Upper lobe of left lung (tissue), 6 donors: ENCODE data around the gene CRKL. TPM values are rescaled to one million over a fixed set of nuclear protein-coding genes. Genes with fewer than 3 reads are reported as not detected.

ENCODE experiments used
- ATAC-seq, 2 donors: fragments of 200-7000 bp; cut with Tn5 transposase; one replicate each; pipeline ENCODE4 v1.9.1; 2022; ENCODE audit warnings: mild to moderate bottlenecking in 2 of 2, moderate library complexity in 2 of 2; ENCODE audit not compliant: low FRiP score in 2 of 2
- DNase-seq, 2 donors: peaks; one replicate each; pipeline ENCODE4 v3.0.0-alpha.2; 2019 to 2020
- H3K27ac ChIP-seq, 4 donors: fragments of 200-600 bp; sonication (generic); one replicate each; pipeline ENCODE4 v1.5.1; 2016 to 2019
- H3K27me3 ChIP-seq, 4 donors: fragments of 200-600 bp; sonication (generic); one replicate each; pipeline ENCODE4 v1.5.1; 2017 to 2019
- H3K36me3 ChIP-seq, 4 donors: fragments of 200-600 bp; sonication (generic); one replicate each; pipeline ENCODE4 v1.5.1; 2016 to 2019
- H3K4me1 ChIP-seq, 4 donors: fragments of 200-600 bp; sonication (generic); one replicate each; pipeline ENCODE4 v1.5.1; 2018 to 2019
- H3K4me3 ChIP-seq, 4 donors: fragments of 200-600 bp; sonication (generic); one replicate each; pipeline ENCODE4 v1.5.1; 2017 to 2019; ENCODE audit warnings: mild to moderate bottlenecking in 2 of 4, moderate library complexity in 1 of 4
- H3K9me3 ChIP-seq, 4 donors: fragments of 200-600 bp; sonication (generic); one replicate each; pipeline ENCODE4 v1.5.1; 2018 to 2019
- EP300 ChIP-seq, 4 donors: sonication (generic); formaldehyde crosslinking; IDR thresholded peaks; one replicate each; pipeline ENCODE4 v1.5.1; 2017; ENCODE audit warnings: antibody characterized with exemption in 4 of 4, control low read depth in 2 of 4
- POLR2A ChIP-seq, 4 donors: fragments of 450-650 bp; IDR thresholded peaks; one replicate each; pipeline ENCODE4 v1.5.1; 2016 to 2017; ENCODE audit warnings: antibody characterized with exemption in 4 of 4, mild to moderate bottlenecking in 2 of 4
- POLR2AphosphoS5 ChIP-seq, 2 donors: sonication (generic); formaldehyde crosslinking; IDR thresholded peaks; one replicate each; pipeline ENCODE4 v1.5.1; 2017; ENCODE audit warnings: antibody characterized with exemption in 2 of 2
- WGBS, 2 donors: methylation state at CpG; one replicate each; pipeline ENCODE4 v1.1.5; 2017 to 2018; 5-methylcytosine and 5-hydroxymethylcytosine counted together
- total RNA-seq, 6 donors: library from RNA; depleted of rRNA in 4 of 6; stranded (reverse); fragments of >200 nt in 4 of 6; gene quantifications; one replicate each; pipeline versions ENCODE4 v1.1.0 to v1.2.1, GENCODE V29; 2016 to 2021
- TF ChIP-seq, protein P1 (sequence below), 6 experiments: fragments of 450-650 bp in 4 of 6; fragments of 200-600 bp in 2 of 6; sonication (generic) in 2 of 6; IDR thresholded peaks; one replicate each; pipeline ENCODE4 v1.5.1; 2016 to 2019; ENCODE audit warnings: antibody characterized with exemption in 6 of 6
- donor health status: DM: no; HTN: no; CAD: no; lungs with moderate emphysema.
- donor health status: DM: no; HTN: yes; CAD: no; lungs with severe emphysema.

CRKL gene
- total RNA-seq, 6 donors from 2014 or later, result 35.6 to 65.4 (median 53.4) TPM

DNA sequence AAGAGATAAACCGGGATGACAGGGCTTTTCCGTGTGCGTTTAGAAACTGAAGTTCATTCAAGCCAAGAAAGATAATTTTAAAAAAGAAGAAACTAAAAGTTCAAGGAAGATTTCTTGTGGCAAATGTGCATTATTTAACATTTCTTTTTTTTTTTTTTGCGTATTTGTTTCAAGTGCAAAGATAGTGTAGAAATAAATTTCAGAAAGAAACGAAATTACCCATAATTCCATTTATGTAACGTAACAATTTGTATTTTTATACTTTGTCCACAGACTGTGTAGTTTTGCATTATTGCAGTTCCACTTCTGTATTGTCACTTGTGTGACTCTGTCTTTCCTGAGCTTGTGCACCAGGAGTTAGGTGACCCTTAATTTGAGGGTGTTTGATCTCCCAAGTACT, 34.4 kb upstream of the CRKL start:
- DNase-seq (no peak), ATAC-seq (no peak)
- peaks cover 11 to 66% (median 44%) of the 10 kb centered on the region in 4 donors for H3K36me3 ChIP-seq
- H3K27ac ChIP-seq, result no peak overlapping the region
- 85 to 94% methylated on average over 6 of the region's 6 CpGs for WGBS, 2 donors
- no peak overlapping the region for H3K4me3 ChIP-seq
- peaks cover 0 to 8% (median 6%) of the 10 kb centered on the region in 4 donors for H3K4me1 ChIP-seq
- H3K27me3 ChIP-seq, result no peaks in the 10 kb centered on the region
- no peaks in the 10 kb centered on the region for H3K9me3 ChIP-seq
- TF ChIP-seq POLR2AphosphoS5 (IDR thresholded peaks at IDR 0.05), result no peak
- no peak for TF ChIP-seq EP300 (IDR thresholded peaks at IDR 0.05)
- no peak for TF ChIP-seq POLR2A (IDR thresholded peaks at IDR 0.05)

DNA sequence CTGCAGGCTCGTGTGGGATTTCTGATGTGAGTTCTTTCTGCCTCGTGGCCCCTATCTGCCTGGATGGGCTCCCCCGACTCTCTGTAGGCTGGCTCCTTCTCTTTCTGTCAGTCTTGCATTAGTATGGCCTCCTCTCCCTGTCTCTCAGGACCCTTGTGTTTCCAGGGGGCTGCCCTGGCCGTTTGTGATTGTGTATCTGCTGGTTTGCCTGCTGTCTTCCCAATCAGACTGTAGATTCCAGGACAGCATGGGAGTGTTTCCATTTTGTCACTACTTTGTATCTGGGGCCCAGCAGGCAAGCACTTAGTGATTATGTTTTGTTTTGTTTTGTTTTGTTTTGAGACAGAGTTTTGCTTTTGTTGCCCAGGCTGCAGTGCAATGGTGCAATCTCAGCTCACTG, 32.8 kb upstream of the CRKL start:
- TF ChIP-seq EP300 (IDR thresholded peaks at IDR 0.05) (no peak), POLR2A (IDR thresholded peaks at IDR 0.05) (no peak), POLR2AphosphoS5 (IDR thresholded peaks at IDR 0.05) (no peak)
- TF ChIP-seq, protein P1, sequence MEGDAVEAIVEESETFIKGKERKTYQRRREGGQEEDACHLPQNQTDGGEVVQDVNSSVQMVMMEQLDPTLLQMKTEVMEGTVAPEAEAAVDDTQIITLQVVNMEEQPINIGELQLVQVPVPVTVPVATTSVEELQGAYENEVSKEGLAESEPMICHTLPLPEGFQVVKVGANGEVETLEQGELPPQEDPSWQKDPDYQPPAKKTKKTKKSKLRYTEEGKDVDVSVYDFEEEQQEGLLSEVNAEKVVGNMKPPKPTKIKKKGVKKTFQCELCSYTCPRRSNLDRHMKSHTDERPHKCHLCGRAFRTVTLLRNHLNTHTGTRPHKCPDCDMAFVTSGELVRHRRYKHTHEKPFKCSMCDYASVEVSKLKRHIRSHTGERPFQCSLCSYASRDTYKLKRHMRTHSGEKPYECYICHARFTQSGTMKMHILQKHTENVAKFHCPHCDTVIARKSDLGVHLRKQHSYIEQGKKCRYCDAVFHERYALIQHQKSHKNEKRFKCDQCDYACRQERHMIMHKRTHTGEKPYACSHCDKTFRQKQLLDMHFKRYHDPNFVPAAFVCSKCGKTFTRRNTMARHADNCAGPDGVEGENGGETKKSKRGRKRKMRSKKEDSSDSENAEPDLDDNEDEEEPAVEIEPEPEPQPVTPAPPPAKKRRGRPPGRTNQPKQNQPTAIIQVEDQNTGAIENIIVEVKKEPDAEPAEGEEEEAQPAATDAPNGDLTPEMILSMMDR (IDR thresholded peaks at IDR 0.05), result no peak
- WGBS, 2 donors, result 78 to 79% methylated on average over 4 of the region's 4 CpGs
- ATAC-seq, result no peak
- Histone ChIP-seq H3K27me3 (no peaks in the 10 kb centered on the region), H3K9me3 (no peaks in the 10 kb centered on the region), H3K4me1 (peaks cover 0 to 8% (median 6%) of the 10 kb centered on the region in 4 donors), H3K36me3 (peaks cover 17 to 79% (median 57%) of the 10 kb centered on the region in 4 donors), H3K27ac (no peak overlapping the region), H3K4me3 (no peak overlapping the region)
- no peak for DNase-seq

DNA sequence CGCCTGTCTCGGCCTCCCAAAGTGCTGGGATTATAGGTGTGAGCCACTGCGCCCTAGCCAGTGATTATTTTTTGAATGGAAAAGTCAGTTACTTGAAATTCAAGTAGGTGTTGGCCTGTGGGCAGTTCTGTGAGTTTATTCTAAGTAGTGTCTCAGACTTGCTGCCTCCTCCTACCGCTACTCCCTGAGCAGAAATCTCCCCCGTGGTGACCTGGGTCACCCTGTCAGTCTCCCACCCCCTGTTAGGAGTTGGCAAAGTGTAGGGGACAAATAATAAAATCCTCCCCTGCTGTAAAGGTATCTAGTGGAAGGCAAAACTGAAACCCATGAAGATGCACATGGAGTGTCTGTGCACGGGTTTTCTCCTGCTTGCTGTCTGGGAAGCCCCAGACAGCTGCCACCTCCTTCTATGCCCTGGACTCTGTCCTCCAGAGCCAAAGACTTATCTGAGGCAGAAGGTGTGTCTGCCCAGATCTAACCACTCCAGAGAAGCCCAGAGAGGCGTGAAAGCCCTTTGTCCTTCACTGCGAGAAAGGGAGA, 32.1 kb upstream of the CRKL start:
- H3K4me1 ChIP-seq, result peaks cover 0 to 8% (median 6%) of the 10 kb centered on the region in 4 donors
- no peaks in the 10 kb centered on the region for H3K9me3 ChIP-seq
- 68 to 75% methylated on average over 8 of the region's 8 CpGs for WGBS, 2 donors
- H3K27ac ChIP-seq, result peak overlapping the region; percentile 47 to 69 (median 62)
- H3K27me3 ChIP-seq, result no peaks in the 10 kb centered on the region
- peaks cover 20 to 85% (median 60%) of the 10 kb centered on the region in 4 donors for H3K36me3 ChIP-seq
- DNase-seq (no peak), ATAC-seq (no peak)
- TF ChIP-seq, protein P1 (IDR thresholded peaks at IDR 0.05), result no peak
- TF ChIP-seq POLR2AphosphoS5 (IDR thresholded peaks at IDR 0.05), result no peak
- TF ChIP-seq POLR2A (IDR thresholded peaks at IDR 0.05), result no peak
- TF ChIP-seq EP300 (IDR thresholded peaks at IDR 0.05), result no peak
- peak overlapping the region in 1 of 4 donors; percentile 13 for H3K4me3 ChIP-seq

DNA sequence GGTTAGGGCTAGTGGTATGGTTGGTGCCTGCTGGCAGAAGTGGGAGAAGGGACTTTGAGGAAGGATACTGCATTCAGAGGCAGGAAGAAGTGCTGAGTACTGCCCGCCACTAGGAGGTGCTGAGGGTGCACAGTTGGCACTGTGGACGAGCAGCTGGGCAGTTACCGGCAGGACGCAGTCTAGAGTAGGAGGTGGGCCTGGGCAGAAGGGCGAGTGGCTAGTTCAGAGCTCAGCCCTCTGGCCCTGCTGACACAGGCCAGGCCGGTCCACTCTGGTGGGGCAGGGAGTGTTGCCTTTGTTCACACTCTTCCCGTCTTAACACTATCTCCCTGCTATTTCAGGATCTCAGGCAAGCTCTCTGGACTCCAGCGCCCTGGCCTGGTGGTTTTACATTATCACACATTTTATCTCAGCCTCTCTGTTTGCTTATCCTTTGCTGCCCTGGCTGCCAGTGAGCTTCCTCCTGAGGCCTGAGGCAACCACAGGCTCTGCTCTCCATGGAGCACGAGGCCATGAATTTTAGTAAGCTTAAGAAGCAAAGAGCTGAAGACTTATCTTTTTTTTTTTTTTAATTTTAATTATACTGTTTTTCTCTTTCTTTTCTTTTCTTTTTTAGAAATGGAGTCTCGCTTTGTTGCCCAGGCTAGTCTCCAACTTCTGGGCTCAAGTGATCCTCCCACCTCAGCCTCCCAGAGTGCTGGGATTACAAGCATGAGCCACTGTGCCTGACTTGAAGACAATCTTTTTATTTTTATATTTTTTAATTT, 31.5 kb upstream of the CRKL start:
- Histone ChIP-seq H3K9me3 (no peaks in the 10 kb centered on the region), H3K27ac (peak overlapping the region; percentile 47 to 69 (median 62)), H3K4me3 (peak overlapping the region in 1 of 4 donors; percentile 13), H3K36me3 (peaks cover 20 to 81% (median 61%) of the 10 kb centered on the region in 4 donors), H3K4me1 (peaks cover 0 to 8% (median 6%) of the 10 kb centered on the region in 4 donors), H3K27me3 (no peaks in the 10 kb centered on the region)
- TF ChIP-seq, protein P1 (IDR thresholded peaks at IDR 0.05), result peak; percentile 68 to 96 (median 92)
- TF ChIP-seq POLR2AphosphoS5 (IDR thresholded peaks at IDR 0.05), result no peak
- peak in 2 of 4 donors; percentile 9 to 14 for TF ChIP-seq POLR2A (IDR thresholded peaks at IDR 0.05)
- peak; percentile 96 to 97 for ATAC-seq
- DNase-seq, result peak; percentile 70 to 89
- WGBS, 2 donors, result 25 to 26% methylated on average over 10 of the region's 10 CpGs

DNA sequence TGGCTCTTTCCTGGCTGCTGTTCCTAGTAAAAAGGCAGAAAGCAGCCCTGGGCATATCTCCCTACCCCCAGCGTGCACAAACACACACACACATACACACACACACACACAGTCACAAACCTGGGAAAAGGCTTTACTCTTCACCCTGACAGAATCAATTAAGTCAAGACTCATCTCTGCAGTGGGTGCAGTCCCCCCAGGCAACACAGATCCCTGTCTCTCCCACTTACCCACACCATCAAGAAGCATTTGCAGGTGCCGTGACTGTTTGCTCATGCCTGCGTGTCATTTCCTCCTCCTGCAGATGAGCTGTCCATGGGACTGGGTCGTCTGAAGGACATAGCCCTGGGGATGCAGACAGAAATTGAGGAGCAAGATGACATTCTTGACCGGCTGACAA, 29.8 kb upstream of the CRKL start:
- H3K36me3 ChIP-seq, result peaks cover 20 to 65% (median 45%) of the 10 kb centered on the region in 4 donors
- no peak for TF ChIP-seq POLR2AphosphoS5 (IDR thresholded peaks at IDR 0.05)
- TF ChIP-seq, protein P1 (IDR thresholded peaks at IDR 0.05), result no peak
- no peak for TF ChIP-seq EP300 (IDR thresholded peaks at IDR 0.05)
- no peak for TF ChIP-seq POLR2A (IDR thresholded peaks at IDR 0.05)

More for the DNA sequence above, 29.8 kb upstream of the CRKL start:
- ATAC-seq (no peak), DNase-seq (no peak)
- no peak overlapping the region for H3K27ac ChIP-seq
- no peak overlapping the region for H3K4me3 ChIP-seq
- no peaks in the 10 kb centered on the region for H3K9me3 ChIP-seq
- no peaks in the 10 kb centered on the region for H3K27me3 ChIP-seq
- peaks cover 0 to 8% (median 6%) of the 10 kb centered on the region in 4 donors for H3K4me1 ChIP-seq
- 89 to 91% methylated on average over 5 of the region's 5 CpGs for WGBS, 2 donors
